Inferior parietal cortex (tissue), 1 donor: ENCODE measurements around the gene MCTP1.

Source experiments
- DNase-seq: peaks from one replicate; pipeline ENCODE4 v3.0.0-alpha.2; 2016; ENCODE audit errors: extremely low spot score

MCTP1 gene

GRCh38 chr5:95075111-95075510 is 209.8 kb downstream of the MCTP1 start:
- no peak for DNase-seq

- DNase-seq: no peak
Observed at GRCh38 chr5:95072281-95072680, 212.6 kb downstream of the MCTP1 start.

- DNase-seq: no peak
Observed at GRCh38 chr5:95070866-95071265, 214.0 kb downstream of the MCTP1 start.

GRCh38 chr5:95070453-95070852 is 214.4 kb downstream of the MCTP1 start:
- DNase-seq: no peak

- DNase-seq: no peak
Observed at GRCh38 chr5:95069948-95070347, 214.9 kb downstream of the MCTP1 start.

- DNase-seq: no peak
Observed at GRCh38 chr5:95069021-95069420, 215.9 kb downstream of the MCTP1 start.

- no peak for DNase-seq
Observed at GRCh38 chr5:95068289-95068910, 216.5 kb downstream of the MCTP1 start.

- no peak for DNase-seq
Observed at GRCh38 chr5:95066048-95066447, 218.8 kb downstream of the MCTP1 start.

- DNase-seq: no peak
Observed at GRCh38 chr5:95063492-95063891, 221.4 kb downstream of the MCTP1 start.

GRCh38 chr5:95060098-95060497 is 224.8 kb downstream of the MCTP1 start:
- DNase-seq: no peak

- no peak for DNase-seq
Observed at GRCh38 chr5:95059636-95060035, 225.3 kb downstream of the MCTP1 start.

GRCh38 chr5:95057615-95058014 is 227.3 kb downstream of the MCTP1 start:
- DNase-seq: no peak

GRCh38 chr5:95053253-95053652 is 231.6 kb downstream of the MCTP1 start:
- no peak for DNase-seq

- no peak for DNase-seq
Observed at GRCh38 chr5:95050708-95051107, 234.2 kb downstream of the MCTP1 start.

GRCh38 chr5:95048628-95049027 is 236.3 kb downstream of the MCTP1 start:
- no peak for DNase-seq

GRCh38 chr5:95045181-95045965 is 239.5 kb downstream of the MCTP1 start:
- DNase-seq: no peak

GRCh38 chr5:95044096-95044495 is 240.8 kb downstream of the MCTP1 start:
- no peak for DNase-seq

GRCh38 chr5:95043648-95044047 is 241.2 kb downstream of the MCTP1 start:
- DNase-seq: no peak

GRCh38 chr5:95043234-95043633 is 241.7 kb downstream of the MCTP1 start:
- DNase-seq: no peak

- no peak for DNase-seq
Observed at GRCh38 chr5:95042037-95042436, 242.9 kb downstream of the MCTP1 start.

GRCh38 chr5:95035891-95036685 is 248.8 kb downstream of the MCTP1 start:
- DNase-seq: no peak

- DNase-seq: no peak
Observed at GRCh38 chr5:95032801-95033200, 252.1 kb downstream of the MCTP1 start.
